ENCODE measurements around the gene CD302.
"Not testable (repeated sequence)": the region's sequence is repeated elsewhere in the genome, so short reads cannot be mapped to it uniquely, and the experiment has no call there.

The CD302 gene

DNA sequence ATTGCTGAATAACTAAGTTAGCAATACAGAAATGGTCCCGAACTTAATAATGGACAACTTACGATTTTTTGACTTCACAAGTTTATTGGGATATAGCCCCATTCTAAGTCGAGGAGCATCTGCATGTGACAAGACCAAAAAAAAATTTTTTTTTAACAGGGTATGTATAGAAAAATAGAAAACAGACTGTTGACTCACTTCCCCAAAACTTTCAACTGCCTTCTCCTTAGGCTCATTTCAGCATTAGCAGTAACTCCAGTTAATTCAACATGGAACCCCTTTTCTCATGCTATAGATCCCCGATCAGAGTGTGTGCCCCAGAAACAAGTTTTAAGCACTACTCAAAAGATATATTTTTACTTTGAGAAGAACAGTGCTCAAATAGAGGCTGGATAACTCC lies 5.4 kb downstream of the CD302 start:
- no peak for DNase-seq

DNA sequence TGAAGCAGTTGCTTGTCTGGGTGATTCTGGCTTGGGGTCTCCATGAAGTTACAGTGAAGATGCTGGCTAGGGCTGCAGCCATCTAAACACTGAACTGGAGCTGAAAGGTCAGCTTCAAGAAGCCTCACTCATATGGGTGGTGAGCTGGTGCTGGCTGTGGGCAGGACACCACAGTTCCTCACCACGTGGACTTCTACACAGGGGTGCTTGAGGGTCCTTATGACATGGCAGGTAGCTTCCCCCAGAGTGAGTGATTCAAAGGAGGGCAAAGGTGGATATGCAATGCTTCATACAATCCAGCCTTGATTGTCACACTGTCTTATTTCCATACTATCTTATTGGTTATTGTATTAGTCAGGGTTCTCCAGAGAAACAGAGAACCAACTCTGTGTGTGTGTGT lies 6.0 kb downstream of the CD302 start:
- DNase-seq: no peak

DNA sequence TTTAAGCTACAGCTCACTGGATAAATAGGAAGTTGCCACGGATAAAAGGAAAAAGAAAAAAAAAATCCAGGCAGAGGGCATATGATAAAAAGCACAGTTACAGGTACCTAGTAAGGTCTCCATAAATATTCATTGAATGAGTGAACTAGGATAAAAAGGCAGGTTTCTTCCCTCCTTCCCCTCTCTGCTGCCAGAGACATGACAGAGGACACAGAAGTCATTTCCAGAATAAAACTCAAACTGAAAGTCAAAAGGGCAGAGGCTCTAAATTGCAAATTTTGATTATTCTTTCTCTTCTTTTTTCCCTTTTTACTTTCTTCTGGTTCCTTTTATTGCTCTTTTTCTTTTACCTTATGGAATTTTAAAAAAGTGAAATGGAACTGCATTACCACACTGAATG lies 7.7 kb downstream of the CD302 start:
- DNase-seq: no peak

DNA sequence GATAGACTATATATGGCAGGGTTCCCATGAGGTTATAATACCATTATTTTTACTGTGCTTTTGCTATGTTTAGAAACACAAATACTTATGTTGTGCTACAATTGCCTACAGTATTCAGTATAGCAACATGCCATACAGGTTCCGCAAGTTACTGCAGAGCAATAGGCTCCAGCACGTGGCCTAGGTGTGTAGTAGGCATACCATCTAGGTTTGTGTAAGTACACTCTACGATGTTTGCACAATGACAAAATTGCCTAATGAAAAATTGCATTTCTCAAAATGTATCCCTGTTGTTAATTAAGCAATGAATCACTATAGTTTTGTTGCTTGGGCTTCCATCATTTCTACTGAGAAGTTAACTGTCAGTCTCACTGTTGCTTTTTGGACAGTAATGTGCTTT lies 9.8 kb downstream of the CD302 start:
- DNase-seq: no peak

DNA sequence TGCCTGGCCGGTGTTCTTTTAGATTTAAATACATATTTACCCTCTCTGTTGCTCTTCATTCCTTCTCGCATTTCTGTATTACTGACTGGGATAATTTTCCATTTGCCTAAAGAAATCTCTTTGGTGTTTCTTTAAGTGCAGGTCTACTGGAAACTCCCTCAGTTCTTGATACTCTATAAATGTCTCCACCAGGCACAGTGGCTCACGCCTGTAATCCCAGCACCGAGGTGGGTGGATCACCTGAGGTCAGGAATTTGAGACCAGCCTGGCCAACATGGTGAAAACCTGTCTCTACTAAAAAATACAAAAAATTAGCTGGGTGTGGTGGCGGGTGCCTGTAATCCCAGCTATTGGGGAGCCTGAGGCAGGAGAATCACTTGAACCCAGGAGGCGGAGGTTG lies 10.4 kb downstream of the CD302 start:
- not testable (repeated sequence) for DNase-seq

DNA sequence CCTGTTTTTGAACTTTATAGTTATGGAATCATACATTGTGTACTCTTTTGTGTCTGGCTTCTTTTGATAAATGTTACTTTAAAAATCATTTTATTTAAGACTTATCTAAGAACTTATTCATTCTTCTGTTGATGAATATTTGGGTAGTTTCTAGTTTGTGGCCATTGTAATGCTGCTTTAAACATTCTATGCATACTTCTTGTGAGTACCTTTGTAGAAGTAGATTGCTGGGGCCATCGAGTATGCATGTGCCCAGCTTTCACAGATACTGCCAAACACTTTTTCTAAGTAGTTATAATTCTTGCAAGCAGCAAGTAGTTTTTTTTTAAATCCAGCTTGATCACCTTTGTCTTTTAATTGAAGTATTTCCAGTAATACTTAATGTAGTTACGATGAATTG lies 11.1 kb downstream of the CD302 start:
- DNase-seq: no peak

DNA sequence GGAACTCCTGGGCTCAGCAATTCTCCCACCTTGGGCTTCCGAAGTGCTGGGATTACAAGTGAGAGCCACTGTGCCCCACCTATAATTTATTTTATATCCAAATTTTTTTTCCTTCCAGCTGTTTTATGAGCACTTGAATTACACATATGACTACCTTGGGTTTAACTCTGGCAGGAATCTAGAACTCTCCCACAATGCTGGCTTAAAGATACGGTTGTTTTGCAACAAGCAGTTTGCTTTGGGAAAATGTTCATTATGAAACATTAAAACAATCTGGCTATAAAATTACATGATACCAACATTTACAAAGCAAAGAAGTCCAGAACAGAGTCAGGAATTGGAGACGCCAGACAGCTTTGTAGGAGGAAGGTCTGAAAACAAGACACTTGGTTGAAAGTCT lies 12.8 kb downstream of the CD302 start:
- no peak for DNase-seq

DNA sequence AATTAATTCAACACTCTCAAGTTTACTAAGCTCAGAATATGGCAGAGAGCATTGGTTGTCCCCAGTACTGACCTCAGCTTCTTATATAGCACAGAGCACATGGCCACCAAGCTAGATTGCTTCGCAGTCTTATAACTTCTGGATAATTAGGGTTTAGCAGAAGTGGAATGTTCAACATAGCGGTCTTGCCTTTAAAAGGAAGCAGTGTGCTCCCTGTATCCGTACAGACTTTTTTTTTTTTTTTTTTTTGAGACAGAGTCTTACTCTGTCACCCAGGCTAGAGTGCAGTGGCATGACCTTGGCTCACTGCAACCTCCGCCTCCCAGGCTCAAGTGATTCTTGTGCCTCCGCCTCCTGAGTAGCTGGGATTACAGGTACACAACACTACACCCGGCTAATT lies 13.3 kb downstream of the CD302 start:
- DNase-seq: not testable (repeated sequence)

DNA sequence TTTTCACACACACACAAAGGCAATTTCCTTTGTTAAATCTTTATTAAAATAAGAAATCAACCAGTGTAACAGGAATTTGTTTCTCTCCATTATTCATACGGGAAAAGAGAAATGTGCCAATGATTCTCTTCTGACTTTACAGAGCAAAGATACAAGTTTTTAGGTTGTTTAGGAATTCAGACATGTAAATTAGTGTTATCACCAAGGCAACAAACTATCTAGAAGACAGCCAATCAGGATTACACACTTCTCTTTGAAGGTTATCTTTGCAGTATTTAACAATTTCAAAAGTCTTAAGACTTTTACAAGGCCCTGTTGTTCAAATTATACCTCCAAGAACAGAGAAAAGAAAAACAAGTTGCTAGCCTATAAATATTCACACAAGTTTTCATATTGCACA lies 14.5 kb downstream of the CD302 start:
- no peak for DNase-seq

DNA sequence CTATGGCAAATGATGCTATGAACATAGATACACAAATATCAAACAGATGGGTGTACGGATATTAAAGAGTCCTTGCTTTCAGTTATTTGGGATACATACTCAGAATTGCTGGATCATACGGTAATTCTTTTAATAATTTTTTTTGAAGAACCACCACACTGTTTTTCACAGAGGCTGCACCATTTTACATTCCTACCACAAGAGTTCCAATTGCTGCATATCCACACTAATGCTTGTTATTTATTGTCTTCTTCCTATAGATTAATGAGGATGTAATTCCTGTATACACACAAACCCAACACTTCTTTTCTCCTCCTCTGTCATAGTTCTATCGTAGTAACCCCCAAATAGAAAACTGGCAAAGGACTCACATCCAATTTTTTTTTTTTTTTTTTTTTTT lies 21.7 kb downstream of the CD302 start:
- DNase-seq: no peak

DNA sequence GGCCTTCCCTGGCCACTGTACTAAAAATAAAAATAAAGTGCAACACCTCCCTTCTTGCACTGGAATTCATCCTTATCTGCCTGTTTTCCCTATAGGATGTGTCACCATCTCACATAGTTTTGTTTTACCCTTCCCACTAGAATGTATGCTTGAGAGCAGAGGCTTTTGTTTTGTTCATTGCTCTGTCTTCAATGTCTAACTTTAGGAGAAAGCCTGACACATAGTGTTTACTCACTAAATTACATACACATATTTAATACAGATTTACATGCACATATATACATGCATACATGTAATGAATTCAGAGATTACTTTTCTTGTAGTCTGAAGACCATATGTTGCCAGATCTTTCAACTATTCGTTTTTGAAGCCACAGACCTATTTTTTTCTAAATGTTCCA lies 23.0 kb downstream of the CD302 start:
- DNase-seq: no peak

DNA sequence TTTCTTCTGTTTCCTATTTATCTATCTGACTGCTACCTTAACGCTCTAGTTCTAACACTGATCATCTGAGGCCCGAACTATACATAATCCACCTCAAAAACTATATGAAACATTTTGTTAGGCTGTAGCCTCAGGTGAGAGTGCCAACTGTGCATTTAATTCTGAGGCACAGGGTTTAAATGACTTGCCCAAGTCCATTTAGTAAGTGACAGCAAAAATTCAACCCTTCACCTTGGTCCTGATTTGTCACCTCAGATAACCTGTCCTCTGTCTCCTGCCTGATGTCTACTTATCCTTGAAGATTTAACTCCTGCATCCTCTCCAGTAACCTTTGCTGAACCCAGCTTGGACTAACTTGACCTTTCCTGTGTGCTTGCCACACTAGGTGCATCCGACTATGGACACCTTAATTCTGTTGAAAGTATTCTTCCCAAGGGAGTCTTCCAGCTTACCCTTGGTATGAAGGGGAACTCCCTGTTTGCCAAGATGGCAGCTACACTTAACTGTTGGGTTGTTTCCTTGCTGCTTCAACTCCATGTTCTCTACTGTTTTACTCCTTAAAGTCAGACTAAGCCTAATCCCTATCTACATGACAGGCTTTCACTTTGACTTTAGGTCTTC lies 23.5 kb downstream of the CD302 start:
- DNase-seq: no peak

DNA sequence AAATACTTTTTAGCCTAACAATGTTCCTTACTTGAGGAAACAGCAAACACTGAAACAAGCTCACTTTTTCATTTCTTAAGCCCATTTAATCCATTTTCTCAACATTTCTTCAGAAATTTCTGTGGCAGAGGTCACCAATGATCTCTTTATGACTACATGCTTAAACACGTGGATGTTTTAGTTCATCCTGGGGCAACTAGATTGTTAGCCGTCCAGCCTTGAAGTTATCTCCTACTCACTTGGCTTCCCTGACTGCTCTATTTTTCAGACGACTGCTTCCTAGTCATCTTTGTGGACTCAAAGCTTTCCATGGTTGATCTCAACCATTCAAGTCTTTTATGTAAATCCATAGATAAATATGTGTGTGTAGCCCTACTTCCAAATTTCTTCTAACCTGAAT lies 24.1 kb downstream of the CD302 start:
- DNase-seq: no peak

DNA sequence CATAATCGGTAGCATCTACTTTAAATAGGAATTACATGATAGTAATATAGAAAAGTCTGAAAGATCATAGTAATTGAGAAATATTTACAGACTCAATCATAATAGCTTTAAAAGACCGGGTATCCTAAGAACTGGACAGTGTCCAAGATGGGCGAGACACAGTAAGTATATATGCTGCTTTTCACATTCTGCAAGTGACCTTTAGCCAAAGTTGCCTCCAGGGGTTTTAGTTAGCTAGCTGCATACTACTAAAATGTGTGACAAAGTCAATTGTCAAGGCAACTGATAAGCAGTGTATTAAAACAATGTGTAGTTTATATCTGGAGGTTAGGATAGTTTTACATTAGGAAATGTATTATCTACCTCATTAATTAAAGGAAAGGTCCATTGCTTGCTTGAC lies 24.6 kb downstream of the CD302 start:
- no peak for DNase-seq

DNA sequence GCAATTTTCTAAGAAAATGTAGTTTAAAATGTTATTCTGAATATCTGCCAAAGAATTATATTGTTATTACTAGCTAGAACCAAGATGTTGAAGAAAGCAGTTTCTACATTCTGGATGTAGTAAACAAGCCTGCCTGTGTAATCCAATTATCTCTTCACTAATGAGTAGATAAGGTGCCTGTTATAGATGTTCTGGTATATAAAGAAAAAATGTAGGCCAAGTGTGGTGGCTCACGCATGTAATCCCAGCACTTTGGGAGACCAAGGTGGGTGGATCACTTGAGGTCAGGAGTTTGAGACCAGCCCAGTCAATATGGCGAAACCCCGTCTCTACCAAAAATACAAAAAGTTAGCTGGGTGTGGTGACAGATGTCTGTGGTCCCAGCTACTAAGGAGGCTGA lies 28.9 kb downstream of the CD302 start:
- DNase-seq: no peak

DNA sequence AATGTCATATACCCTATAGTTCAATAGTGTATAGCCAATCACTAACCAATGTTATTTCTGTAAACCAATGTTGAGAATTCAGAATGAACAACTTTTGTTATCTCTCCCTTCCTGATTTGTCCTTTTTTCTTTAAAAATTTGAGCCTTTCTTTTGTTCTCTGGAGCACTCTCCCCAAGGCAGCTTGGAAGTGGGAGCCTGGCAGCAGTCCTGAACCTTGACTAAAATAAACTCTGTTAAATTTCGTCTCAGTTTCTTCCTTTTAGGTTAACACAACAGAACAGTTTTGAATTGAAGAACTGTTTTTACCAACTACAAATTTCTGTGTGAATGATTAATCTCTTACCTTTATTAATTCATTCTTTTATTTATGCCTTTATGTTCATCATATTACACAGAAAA lies 35.9 kb downstream of the CD302 start:
- DNase-seq: no peak

DNA sequence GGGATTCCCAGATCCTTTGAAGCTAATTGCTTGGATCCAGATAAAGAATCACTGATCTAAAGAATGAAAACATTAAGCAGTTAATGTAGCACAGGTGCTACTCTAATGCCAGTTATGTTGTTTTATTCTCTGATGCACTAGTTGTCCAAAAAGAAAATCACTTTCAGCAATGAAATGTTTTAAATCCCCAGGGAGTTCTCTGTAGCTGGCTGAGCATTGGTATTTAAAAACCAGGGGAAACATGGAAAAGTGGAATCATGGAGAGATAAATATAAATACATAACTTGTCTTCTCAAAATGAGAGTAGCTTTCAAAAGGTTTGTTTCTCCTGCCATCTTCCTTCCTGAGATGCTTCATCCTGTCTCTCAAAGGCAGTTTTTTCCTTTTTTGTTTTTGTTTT lies 37.7 kb downstream of the CD302 start:
- no peak for DNase-seq

DNA sequence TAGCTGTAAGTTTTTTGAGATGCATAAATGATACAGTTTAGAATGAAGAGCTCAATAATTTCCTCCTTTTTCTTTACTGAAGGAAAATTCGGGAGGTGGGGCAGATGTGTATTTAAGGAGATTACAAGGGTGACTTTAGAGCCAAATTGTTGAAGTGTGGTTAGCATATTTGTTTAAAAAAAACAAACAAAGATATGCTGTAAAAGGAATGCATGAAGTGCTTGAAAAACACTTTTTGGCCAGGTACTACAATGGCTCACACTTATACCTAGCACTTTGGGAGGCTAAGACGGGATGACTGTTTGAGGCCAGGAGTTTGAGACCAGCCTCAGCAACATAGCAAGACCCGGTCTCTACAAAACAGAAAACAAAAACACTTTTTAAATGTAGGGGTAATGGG lies 38.4 kb downstream of the CD302 start:
- DNase-seq: no peak

DNA sequence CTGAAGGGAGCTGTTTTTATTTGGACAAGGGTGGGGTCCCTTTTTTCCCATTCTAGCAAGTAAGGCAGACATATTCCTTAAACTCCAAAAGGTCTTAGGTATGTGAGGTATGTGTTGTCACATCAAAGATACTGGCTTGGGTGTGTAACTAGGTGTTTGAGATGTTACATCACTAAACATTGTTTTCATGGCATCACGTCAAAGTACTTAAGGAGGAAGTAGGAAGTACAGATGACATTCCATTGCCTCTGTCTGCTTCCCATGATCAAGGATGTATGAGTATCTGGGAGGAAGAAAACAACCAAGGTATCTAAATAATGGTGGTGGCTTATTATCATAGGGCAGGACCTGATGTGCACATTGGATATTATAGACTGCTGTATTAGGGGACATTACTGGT lies 39.3 kb downstream of the CD302 start:
- no peak for DNase-seq

DNA sequence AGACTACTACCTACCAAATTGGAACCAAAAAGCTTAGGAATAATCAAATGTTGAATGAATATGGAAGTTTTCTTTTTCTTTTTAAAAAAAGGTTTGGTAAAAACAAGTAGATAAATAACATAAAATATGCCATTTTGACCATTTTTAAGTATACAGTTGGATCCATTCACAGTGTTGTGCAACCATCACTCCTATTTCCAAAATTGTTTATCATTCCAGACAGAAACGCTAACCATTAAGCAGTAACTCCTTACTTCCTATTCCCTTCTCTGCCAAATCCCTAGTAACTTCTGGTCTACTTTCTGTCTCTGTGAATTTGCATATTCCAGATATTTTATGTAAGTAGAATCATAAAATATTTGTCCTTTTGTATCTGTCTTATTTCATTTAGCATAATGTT lies 39.8 kb downstream of the CD302 start:
- no peak for DNase-seq

DNA sequence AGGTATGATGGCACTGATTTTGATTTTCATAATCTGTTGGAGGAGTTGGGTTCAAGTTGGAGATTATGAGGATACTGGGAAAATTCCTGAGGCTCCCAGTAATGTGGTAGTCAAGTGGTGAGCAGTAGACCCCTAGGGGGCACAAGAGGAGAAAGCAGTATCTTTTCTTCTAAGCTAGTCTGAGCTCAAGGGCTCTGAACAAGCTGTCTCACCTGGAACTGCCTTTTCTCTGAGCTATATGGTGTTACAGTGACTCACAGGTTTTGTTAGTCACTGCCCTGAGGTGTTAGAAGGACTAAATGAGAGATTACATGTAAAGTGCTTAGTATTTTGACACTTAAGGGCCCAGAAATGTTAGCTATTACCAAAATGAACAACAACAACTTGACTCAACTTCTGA lies 42.2 kb downstream of the CD302 start:
- no peak for DNase-seq

DNA sequence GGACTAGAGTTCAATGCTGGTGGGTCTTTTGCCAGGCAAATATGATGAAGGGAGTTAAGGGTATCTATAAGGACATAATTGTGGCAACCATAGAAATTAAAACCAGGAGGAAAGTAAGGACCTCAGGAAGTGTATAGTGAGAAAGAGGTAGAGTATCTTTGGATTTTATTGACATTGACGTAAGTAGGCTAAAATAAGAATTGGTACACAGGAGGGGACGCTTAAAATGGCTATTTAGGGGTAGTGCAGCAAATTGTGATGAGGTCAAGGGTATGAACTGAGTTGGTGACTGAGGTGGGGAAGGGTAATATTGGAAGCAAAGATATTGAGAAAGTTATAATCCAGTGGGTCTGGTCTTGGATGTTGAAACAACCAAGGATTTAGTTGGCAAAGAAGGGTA lies 43.0 kb downstream of the CD302 start:
- DNase-seq: no peak

DNA sequence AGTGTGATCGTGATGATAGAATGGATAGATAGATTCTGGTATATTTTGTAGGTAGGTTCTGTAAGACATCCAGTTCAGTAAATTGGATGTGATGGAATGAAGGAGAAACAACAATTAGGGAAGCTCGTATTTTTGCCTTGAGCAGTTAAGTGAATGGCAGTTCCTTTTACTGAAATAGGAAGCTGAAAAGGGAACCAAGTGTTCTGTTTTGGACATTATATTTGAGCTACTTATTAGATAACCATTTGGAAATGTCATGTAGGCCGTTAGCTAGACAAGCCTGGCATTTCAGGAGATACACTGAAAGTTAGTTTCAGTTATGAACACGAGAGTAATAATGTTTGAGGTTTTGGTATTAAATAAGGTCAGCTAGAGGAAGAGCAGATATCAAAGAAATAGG lies 44.2 kb downstream of the CD302 start:
- DNase-seq: no peak

DNA sequence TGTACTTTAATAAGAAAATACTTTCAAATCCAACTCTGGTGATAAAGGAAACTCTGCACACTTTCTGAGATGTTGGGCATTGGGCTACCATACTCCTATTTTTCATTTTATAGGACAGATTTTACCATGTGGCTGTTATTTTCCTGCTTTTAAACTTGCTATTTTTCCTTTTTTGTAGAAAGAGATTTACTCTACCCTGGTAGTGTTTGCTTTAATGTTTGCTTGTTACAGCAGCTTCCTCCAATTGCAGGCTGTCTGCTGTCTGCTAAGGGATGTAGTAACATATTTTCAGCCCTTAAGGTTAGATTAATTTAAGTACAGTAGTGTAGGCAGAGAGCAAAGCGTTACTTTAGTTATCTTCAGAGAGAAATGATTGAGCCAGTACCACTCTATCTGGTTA lies 47.1 kb downstream of the CD302 start:
- no peak for DNase-seq

DNA sequence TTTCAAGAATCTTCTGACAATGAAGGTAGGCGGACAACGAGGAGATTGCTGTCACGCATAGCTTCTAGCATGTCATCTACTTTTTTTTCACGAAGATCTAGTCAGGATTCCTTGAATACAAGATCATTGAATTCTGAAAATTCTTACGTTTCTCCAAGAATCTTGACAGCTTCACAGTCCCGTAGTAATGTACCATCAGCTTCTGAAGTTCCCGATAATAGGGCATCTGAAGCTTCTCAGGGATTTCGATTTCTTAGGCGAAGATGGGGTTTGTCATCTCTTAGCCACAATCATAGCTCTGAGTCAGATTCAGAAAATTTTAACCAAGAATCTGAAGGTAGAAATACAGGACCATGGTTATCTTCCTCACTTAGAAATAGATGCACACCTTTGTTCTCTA lies 49.9 kb downstream of the CD302 start:
- no peak for DNase-seq

DNA sequence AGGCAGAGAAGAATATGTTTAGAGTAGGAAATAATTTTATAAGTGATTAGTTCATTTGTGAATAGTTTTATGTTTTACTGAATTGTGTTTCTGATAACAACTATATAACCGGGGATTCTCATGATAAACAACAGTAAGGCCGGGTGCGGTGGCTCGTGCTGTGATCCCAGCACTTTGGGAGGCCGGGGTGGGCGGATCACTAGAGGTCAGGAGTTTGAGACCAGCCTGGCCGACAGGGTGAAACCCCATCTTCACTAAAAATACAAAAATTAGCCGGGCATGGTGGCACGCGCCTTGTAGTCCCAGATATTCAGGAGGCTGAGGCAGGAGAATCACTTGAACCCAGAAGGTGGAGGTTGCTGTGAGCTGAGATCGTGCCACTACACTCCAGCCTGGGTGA lies 52.8 kb downstream of the CD302 start:
- DNase-seq: not testable (repeated sequence)

Data from CD4-positive, alpha-beta T cell treated with Interferon alpha-2 for 1 hour (primary cell).